Midbrain (tissue), 1 donor: ENCODE results near the gene HAGH.

Experiments used
- DNase-seq: peaks from one replicate; lab custom pipeline; 2025; lab: John Stamatoyannopoulos, UW

The HAGH gene

GRCh38 chr16:1831186-1832075 is 4.8 kb upstream of the HAGH start:
- no peak for DNase-seq

- no peak for DNase-seq
These were observed 3.6 kb upstream of the HAGH start for GRCh38 chr16:1830213-1830612.

- DNase-seq: no peak
These were observed 2.2 kb upstream of the HAGH start for GRCh38 chr16:1828645-1829410.

- DNase-seq: peak; percentile 9
These were observed 548 bp downstream of the HAGH start for GRCh38 chr16:1825864-1826690.

- DNase-seq: no peak
These were observed 1.2 kb downstream of the HAGH start for GRCh38 chr16:1825381-1825863.

- DNase-seq: peak; percentile 1
These were observed 2.8 kb downstream of the HAGH start for GRCh38 chr16:1823821-1824220.

GRCh38 chr16:1822801-1823200 is 3.8 kb downstream of the HAGH start:
- no peak for DNase-seq

GRCh38 chr16:1821861-1822611 is 4.6 kb downstream of the HAGH start:
- no peak for DNase-seq

GRCh38 chr16:1820946-1821290 is 5.7 kb downstream of the HAGH start:
- no peak for DNase-seq

GRCh38 chr16:1820096-1820945 is 6.3 kb downstream of the HAGH start:
- DNase-seq: no peak

- DNase-seq: no peak
These were observed 7.0 kb downstream of the HAGH start for GRCh38 chr16:1819611-1820010.

GRCh38 chr16:1818873-1819525 is 7.6 kb downstream of the HAGH start:
- DNase-seq: no peak

GRCh38 chr16:1818204-1818872 is 8.3 kb downstream of the HAGH start:
- no peak for DNase-seq

GRCh38 chr16:1817716-1818115 is 8.9 kb downstream of the HAGH start:
- no peak for DNase-seq

GRCh38 chr16:1817276-1817589 is 9.4 kb downstream of the HAGH start:
- no peak for DNase-seq

GRCh38 chr16:1816396-1817275 is 10.0 kb downstream of the HAGH start:
- no peak for DNase-seq

GRCh38 chr16:1815461-1815860 is 11.2 kb downstream of the HAGH start:
- DNase-seq: no peak

- peak; percentile 0 for DNase-seq
These were observed 13.9 kb downstream of the HAGH start for GRCh38 chr16:1812732-1813163.

- no peak for DNase-seq
These were observed 16.1 kb downstream of the HAGH start for GRCh38 chr16:1810536-1810935.
